Mucosa of descending colon (tissue), 3 donors: ENCODE measurements around the gene SNX22. TPM values are rescaled to one million over a fixed set of nuclear protein-coding genes. Genes with fewer than 3 reads are reported as not detected.

Source experiments
- ATAC-seq: fragments of 200-7000 bp; cut with Tn5 transposase; one replicate; pipeline ENCODE4 v1.9.1; 2020; ENCODE audit warnings: mild to moderate bottlenecking, moderate library complexity
- DNase-seq, 3 donors: peaks; one replicate each; pipeline ENCODE4 v3.0.0-alpha.2; 2020
- H3K36me3 ChIP-seq: fragments of 200-600 bp; one replicate; pipeline ENCODE4 v1.8.0; 2021; ENCODE audit warnings: low read depth, mild to moderate bottlenecking
- H3K4me1 ChIP-seq: fragments of 200-600 bp; one replicate; pipeline ENCODE4 v1.8.0; 2021; ENCODE audit warnings: low read depth, mild to moderate bottlenecking
- H3K4me3 ChIP-seq: fragments of 200-600 bp; one replicate; pipeline ENCODE4 v1.8.0; 2021; ENCODE audit warnings: mild to moderate bottlenecking
- H3K9me3 ChIP-seq: fragments of 200-600 bp; one replicate; pipeline ENCODE4 v1.8.0; 2021; ENCODE audit warnings: mild to moderate bottlenecking
- intact Hi-C, 2 donors: fragments of 100-400 bp; cut with DNase I in 1 of 2; cut with micrococcal nuclease in 1 of 2; formaldehyde crosslinking; loops; one replicate each; pipeline versions ENCODE4 v1.11.0 to v1.11.1; 2022; cut with DNase I, micrococcal nuclease
- total RNA-seq, 3 donors: library from RNA; stranded (reverse); fragmentation: NEBNext Ultra II Directional in 2 of 3; extraction: Animal tissue kit (Norgen Biotek cat#: 25700) in 2 of 3; gene quantifications; one replicate each; pipeline versions ENCODE4 v1.2.1 to v1.2.4, GENCODE V29; 2021 to 2023
- TF ChIP-seq, protein P1 (sequence below): fragments of 200-600 bp; IDR thresholded peaks from one replicate; pipeline ENCODE4 v1.8.0; 2022; ENCODE audit warnings: antibody characterized with exemption, mild to moderate bottlenecking
- donor health status: DM: no; HTN: no; CAD: no; lungs with moderate emphysema.
- donor health status: DM: no; HTN: no; CAD: no.
- donor health status: DM: no; HTN: yes; CAD: no.

SNX22 gene
- total RNA-seq, 3 donors from 2014 or later = 0.29 to 0.35 (median 0.29) TPM

GRCh38 chr15:64191971-64192830, 40.7 kb downstream of the SNX22 start:
- intact Hi-C loops = no loop called here
- DNase-seq = no peak
- H3K4me1 ChIP-seq = no peaks in the 10 kb centered on the region
- no peaks in the 10 kb centered on the region for H3K9me3 ChIP-seq
- TF ChIP-seq, protein P1, sequence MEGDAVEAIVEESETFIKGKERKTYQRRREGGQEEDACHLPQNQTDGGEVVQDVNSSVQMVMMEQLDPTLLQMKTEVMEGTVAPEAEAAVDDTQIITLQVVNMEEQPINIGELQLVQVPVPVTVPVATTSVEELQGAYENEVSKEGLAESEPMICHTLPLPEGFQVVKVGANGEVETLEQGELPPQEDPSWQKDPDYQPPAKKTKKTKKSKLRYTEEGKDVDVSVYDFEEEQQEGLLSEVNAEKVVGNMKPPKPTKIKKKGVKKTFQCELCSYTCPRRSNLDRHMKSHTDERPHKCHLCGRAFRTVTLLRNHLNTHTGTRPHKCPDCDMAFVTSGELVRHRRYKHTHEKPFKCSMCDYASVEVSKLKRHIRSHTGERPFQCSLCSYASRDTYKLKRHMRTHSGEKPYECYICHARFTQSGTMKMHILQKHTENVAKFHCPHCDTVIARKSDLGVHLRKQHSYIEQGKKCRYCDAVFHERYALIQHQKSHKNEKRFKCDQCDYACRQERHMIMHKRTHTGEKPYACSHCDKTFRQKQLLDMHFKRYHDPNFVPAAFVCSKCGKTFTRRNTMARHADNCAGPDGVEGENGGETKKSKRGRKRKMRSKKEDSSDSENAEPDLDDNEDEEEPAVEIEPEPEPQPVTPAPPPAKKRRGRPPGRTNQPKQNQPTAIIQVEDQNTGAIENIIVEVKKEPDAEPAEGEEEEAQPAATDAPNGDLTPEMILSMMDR = no peak
- H3K4me3 ChIP-seq = no peak overlapping the region
- no peak for ATAC-seq
- no peaks in the 10 kb centered on the region for H3K36me3 ChIP-seq

DNA sequence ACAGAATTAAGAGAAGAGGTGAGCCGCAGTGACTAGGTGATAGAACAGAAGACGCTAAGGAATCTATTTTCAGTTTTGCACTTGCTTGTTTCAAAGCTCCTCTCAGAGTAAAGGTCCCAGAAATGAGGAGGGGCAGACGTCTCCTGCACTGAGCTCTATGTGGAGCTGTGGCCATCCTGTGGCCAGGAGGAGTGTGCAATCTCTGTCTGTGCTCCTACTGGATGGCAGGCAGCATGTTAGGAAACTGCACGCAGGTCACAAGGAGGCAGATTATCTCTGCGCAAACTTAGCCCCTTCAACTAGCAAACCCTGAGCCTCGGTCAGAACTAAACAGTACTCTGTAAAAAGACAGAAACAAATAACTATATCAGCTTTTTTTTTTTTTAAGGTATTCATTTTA, 42.4 kb downstream of the SNX22 start:
- DNase-seq = no peak
- Histone ChIP-seq H3K4me1 (no peaks in the 10 kb centered on the region), H3K9me3 (no peaks in the 10 kb centered on the region), H3K36me3 (no peaks in the 10 kb centered on the region), H3K4me3 (no peak overlapping the region)
- intact Hi-C loops = no loop called here
- TF ChIP-seq, protein P1 = no peak
- no peak for ATAC-seq

- Histone ChIP-seq H3K4me3 (no peak overlapping the region), H3K9me3 (no peaks in the 10 kb centered on the region), H3K36me3 (no peaks in the 10 kb centered on the region), H3K4me1 (no peaks in the 10 kb centered on the region)
- DNase-seq = no peak
- ATAC-seq = no peak
- intact Hi-C loops = no loop called here
- TF ChIP-seq, protein P1 = no peak
Observed at GRCh38 chr15:64197425-64197824, 45.9 kb downstream of the SNX22 start.

DNA sequence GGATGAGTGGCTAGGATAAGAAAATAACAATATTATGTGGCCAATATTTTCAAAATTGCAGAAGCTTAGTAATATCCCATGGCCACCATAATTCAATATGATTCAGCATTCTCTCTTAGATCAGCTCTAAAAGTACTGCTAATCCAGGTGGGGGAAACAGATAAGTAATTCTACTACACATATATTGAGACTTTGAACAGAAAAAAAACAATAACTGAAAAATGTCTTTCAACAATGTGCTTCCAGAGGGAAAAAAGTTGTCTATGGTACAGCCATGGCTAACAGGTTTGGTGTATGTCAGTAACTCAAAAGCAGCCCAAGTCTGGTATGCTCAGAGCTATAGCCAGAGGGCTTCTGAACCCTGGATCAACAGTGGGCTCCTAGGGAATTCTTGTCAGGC, 53.7 kb downstream of the SNX22 start:
- Histone ChIP-seq H3K4me1 (no peaks in the 10 kb centered on the region), H3K9me3 (no peaks in the 10 kb centered on the region), H3K36me3 (no peaks in the 10 kb centered on the region), H3K4me3 (no peak overlapping the region)
- intact Hi-C loops = no loop called here
- TF ChIP-seq, protein P1 = no peak
- ATAC-seq (no peak), DNase-seq (no peak)

Other genes starting within 250 kb of the SNX22 start
- 10 to 100 TPM; 32.0 to 82.0 (median 35.5) TPM for gene DAPK2, start 105.2 kb upstream of the SNX22 start, total RNA-seq
- 10 to 100 TPM; 49.7 to 94.5 (median 78.9) TPM for gene CIAO2A, start 57.9 kb upstream of the SNX22 start, total RNA-seq
- gene SNX1, start 55.7 kb upstream of the SNX22 start, total RNA-seq = 100 to 1,000 TPM; 110 to 122 (median 118) TPM
- 100 to 1,000 TPM; 207 to 396 (median 239) TPM for gene PPIB, start 11.3 kb downstream of the SNX22 start, total RNA-seq
- 10 to 100 TPM; 19.1 to 22.3 (median 22.3) TPM for gene CSNK1G1, start 204.4 kb downstream of the SNX22 start, total RNA-seq
- gene PCLAF, start 229.7 kb downstream of the SNX22 start, total RNA-seq = 10 to 100 TPM in 1 of 3 donors, 1 to 10 TPM in 2; 3.3 to 14.7 (median 4.4) TPM
- gene TRIP4, start 236.1 kb downstream of the SNX22 start, total RNA-seq = 10 to 100 TPM; 23.8 to 36.9 (median 28.2) TPM